CD4-positive, alpha-beta T cell (primary cell): ENCODE measurements around the gene NIN. TPM values are rescaled to one million over a fixed set of nuclear protein-coding genes. Genes with fewer than 3 reads are reported as not detected.
A peak's percentile ranks its signal among the peaks of the same experiment; 100 is the strongest.

Experiments
- ATAC-seq: fragments of 200-7000 bp; cut with Tn5 transposase; one replicate; pipeline ENCODE4 v1.10.0; 2022; ENCODE audit warnings: mild to moderate bottlenecking; ENCODE audit not compliant: poor library complexity
- CTCF ChIA-PET: fragments of 350-600 bp; sonication (Branson Sonifier 250); formaldehyde crosslinking; loops from one replicate; lab custom pipeline; 2021; ENCODE audit warnings: antibody characterized with exemption, inconsistent platforms; lab: Charles Lee
- POLR2A ChIA-PET: fragments of 350-600 bp; sonication (Branson Sonifier 250); formaldehyde crosslinking; loops from one replicate; lab custom pipeline; 2021; ENCODE audit warnings: antibody characterized with exemption, inconsistent platforms; lab: Charles Lee
- DNase-seq, 14 experiments: peaks; one replicate each; pipeline ENCODE4 v3.0.0-alpha.2; 2013 to 2020; ENCODE audit warnings: mixed read lengths in 2 of 14
- H3K27ac ChIP-seq, 2 donors: one replicate each; pipeline versions ENCODE4 v1.5.1 to v1.7.0; 2013; ENCODE audit warnings: low read length in 2 of 2, low read depth in 1 of 2, mild to moderate bottlenecking in 1 of 2
- H3K27me3 ChIP-seq, 2 experiments: 1 replicate in 1 of 2; 2 replicates in 1 of 2; pipeline versions ENCODE4 v1.6.1 to v1.7.0; 2013; ENCODE audit warnings: low read length in 2 of 2, control low read depth in 1 of 2, mild to moderate bottlenecking in 1 of 2, moderate library complexity in 1 of 2; ENCODE audit not compliant: insufficient read depth in 2 of 2, control insufficient read depth in 1 of 2
- H3K36me3 ChIP-seq: one replicate; pipeline ENCODE4 v1.6.1; 2013; ENCODE audit warnings: low read length, control low read depth; ENCODE audit not compliant: insufficient read depth
- H3K4me1 ChIP-seq: one replicate; pipeline ENCODE4 v1.6.1; 2013; ENCODE audit warnings: low read length, control low read depth; ENCODE audit not compliant: insufficient read depth
- H3K4me3 ChIP-seq: one replicate; pipeline ENCODE4 v1.5.1; 2013; ENCODE audit warnings: mild to moderate bottlenecking, low read length, moderate library complexity
- H3K9me3 ChIP-seq, 2 experiments: 1 replicate in 1 of 2; 2 replicates in 1 of 2; pipeline versions ENCODE4 v1.6.1 to v1.7.0; 2013; ENCODE audit warnings: low read length in 2 of 2, mild to moderate bottlenecking in 2 of 2, control low read depth in 1 of 2, moderate library complexity in 1 of 2; ENCODE audit not compliant: control insufficient read depth in 1 of 2, insufficient read depth in 1 of 2
- H3K27ac Mint-ChIP-seq: one replicate; pipeline ENCODE4 v1.8.0; 2020; ENCODE audit warnings: mixed read lengths
- H3K27me3 Mint-ChIP-seq: one replicate; pipeline ENCODE4 v1.8.0; 2021; ENCODE audit warnings: mixed read lengths
- H3K36me3 Mint-ChIP-seq: one replicate; pipeline ENCODE4 v1.8.0; 2021; ENCODE audit warnings: low read depth, mixed read lengths
- H3K4me1 Mint-ChIP-seq: one replicate; pipeline ENCODE4 v1.8.0; 2021; ENCODE audit warnings: low read depth, mixed read lengths
- H3K4me3 Mint-ChIP-seq: one replicate; pipeline ENCODE4 v1.8.0; 2020; ENCODE audit warnings: mild to moderate bottlenecking, mixed read lengths
- H3K9me3 Mint-ChIP-seq: one replicate; pipeline ENCODE4 v1.8.0; 2020; ENCODE audit warnings: mixed read lengths
- intact Hi-C, 2 experiments: fragments of 100-400 bp; cut with DNase I in 1 of 2; cut with micrococcal nuclease in 1 of 2; formaldehyde crosslinking; loops; one replicate each; pipeline versions ENCODE4 v1.15.1 to v1.9.0; 2023 to 2025; cut with DNase I, micrococcal nuclease
- total RNA-seq, 174 experiments: library from RNA in 2 of 174; stranded (reverse) in 2 of 174; gene quantifications; one replicate each; pipeline ENCODE4 v1.2.3 and lab custom pipeline; 2021 to 2026
- TF ChIP-seq, protein P1 (sequence below): fragments of 200-600 bp; IDR thresholded peaks from one replicate; pipeline ENCODE4 v1.8.0; 2022; ENCODE audit warnings: antibody characterized with exemption, mild to moderate bottlenecking

Gene NIN
- total RNA-seq, 2 experiments from 2014 or later = 96.8 to 98.5 TPM

GRCh38 chr14:50739186-50739585 is 91.8 kb downstream of the NIN start:
- H3K4me1 Mint-ChIP-seq = no peaks in the 10 kb centered on the region
- Histone ChIP-seq H3K4me1 (no peaks in the 10 kb centered on the region), H3K27ac (no peak overlapping the region), H3K4me3 (no peak overlapping the region), H3K36me3 (peaks cover 85% of the 10 kb centered on the region), H3K9me3 (no peaks in the 10 kb centered on the region), H3K27me3 (no peaks in the 10 kb centered on the region)
- no peak overlapping the region for H3K4me3 Mint-ChIP-seq
- ChIA-PET CTCF (no interaction called here), POLR2A (no interaction called here)
- peak overlapping the region; percentile 56 for H3K27ac Mint-ChIP-seq
- TF ChIP-seq, protein P1, sequence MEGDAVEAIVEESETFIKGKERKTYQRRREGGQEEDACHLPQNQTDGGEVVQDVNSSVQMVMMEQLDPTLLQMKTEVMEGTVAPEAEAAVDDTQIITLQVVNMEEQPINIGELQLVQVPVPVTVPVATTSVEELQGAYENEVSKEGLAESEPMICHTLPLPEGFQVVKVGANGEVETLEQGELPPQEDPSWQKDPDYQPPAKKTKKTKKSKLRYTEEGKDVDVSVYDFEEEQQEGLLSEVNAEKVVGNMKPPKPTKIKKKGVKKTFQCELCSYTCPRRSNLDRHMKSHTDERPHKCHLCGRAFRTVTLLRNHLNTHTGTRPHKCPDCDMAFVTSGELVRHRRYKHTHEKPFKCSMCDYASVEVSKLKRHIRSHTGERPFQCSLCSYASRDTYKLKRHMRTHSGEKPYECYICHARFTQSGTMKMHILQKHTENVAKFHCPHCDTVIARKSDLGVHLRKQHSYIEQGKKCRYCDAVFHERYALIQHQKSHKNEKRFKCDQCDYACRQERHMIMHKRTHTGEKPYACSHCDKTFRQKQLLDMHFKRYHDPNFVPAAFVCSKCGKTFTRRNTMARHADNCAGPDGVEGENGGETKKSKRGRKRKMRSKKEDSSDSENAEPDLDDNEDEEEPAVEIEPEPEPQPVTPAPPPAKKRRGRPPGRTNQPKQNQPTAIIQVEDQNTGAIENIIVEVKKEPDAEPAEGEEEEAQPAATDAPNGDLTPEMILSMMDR = no peak
- H3K27me3 Mint-ChIP-seq = no peaks in the 10 kb centered on the region
- ATAC-seq (no peak), DNase-seq (no peak)
- intact Hi-C loops = no loop called here
- peaks cover 90% of the 10 kb centered on the region for H3K36me3 Mint-ChIP-seq
- H3K9me3 Mint-ChIP-seq = no peaks in the 10 kb centered on the region

DNA sequence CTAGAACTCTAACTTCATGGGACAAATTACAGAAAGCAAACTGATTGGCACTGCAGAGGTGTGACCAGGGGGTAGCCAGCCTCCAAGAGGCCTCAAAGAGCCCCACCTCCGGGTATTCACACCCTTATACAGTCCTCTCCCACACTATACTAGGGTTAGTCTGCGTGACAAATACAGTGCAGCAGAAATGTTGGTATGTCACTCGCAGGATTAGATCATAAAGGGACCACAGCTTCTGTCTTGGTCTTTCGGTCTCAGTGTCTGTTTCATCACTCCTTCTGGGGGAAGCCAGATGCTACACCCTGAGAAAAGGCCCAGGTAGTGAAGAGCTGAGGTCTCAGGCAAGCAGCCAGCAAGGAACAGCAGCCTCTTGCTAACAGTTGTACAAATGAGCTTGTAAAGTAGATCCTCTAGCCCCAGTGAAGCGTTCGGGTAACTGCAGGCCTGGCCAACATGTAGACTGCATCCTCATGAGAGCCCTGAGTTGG is 94.0 kb downstream of the NIN start:
- no peak overlapping the region for H3K4me3 Mint-ChIP-seq
- H3K27ac Mint-ChIP-seq = no peak overlapping the region
- ChIA-PET POLR2A (interaction anchor here (1.9 kb wide), 1 partner anchor 8 kb away, joined by 7 read pairs; no protein-coding TSS in a partner anchor), CTCF (interaction anchor here (0.7 to 1.4 kb wide), 2 partner anchors 124 to 1505 kb away, joined by 3 to 5 read pairs; no protein-coding TSS in a partner anchor)
- H3K4me1 Mint-ChIP-seq = no peaks in the 10 kb centered on the region
- H3K4me3 ChIP-seq = no peak overlapping the region
- H3K27me3 ChIP-seq = no peaks in the 10 kb centered on the region
- intact Hi-C loops = no loop called here
- DNase-seq (peak in 1 of 14 experiments; percentile 20), ATAC-seq (no peak)
- no peaks in the 10 kb centered on the region for H3K9me3 Mint-ChIP-seq
- H3K4me1 ChIP-seq = no peaks in the 10 kb centered on the region
- peaks cover 83% of the 10 kb centered on the region for H3K36me3 ChIP-seq
- H3K27me3 Mint-ChIP-seq = no peaks in the 10 kb centered on the region
- H3K27ac ChIP-seq = no peak overlapping the region
- TF ChIP-seq, protein P1 = no peak
- H3K9me3 ChIP-seq = no peaks in the 10 kb centered on the region
- peaks cover 95% of the 10 kb centered on the region for H3K36me3 Mint-ChIP-seq

DNA sequence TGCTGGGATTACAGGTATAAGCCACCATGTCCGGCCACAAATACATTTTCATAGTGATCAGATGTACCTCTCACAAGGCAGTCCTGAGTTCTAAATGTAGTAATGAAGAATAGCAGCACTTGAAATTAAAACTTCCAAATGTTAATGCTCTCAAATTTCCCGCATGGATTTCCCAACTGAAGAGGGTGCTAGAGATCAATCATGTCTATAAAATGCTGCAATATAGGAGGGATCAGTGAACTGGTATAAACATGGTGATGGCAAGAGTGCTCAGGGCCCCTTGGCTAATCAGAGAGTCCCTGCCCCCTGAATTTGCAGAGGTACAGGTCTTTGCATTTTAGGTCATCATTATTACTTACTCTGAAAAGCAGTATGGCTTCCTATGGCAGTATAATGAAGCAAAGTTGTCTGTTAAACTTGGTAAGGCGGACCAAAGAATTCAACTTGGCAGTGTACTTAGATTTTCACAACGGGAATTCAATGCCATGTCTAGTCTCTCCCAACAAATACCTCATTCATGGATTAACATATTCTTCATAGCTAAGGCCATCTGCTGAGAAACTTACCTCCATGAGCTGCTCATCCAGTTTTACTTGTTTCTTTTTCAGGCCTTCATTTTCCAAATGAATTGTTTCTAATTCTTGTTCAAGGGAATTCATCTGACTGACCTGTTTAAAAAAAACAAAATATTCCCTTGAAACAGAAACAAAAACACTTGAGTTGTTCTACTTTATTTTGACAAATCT is 95.8 kb downstream of the NIN start:
- H3K4me3 Mint-ChIP-seq = no peak overlapping the region
- Histone ChIP-seq H3K27me3 (no peaks in the 10 kb centered on the region), H3K27ac (no peak overlapping the region), H3K4me3 (no peak overlapping the region), H3K9me3 (peaks cover 0 to 2% of the 10 kb centered on the region in 2 experiments), H3K4me1 (no peaks in the 10 kb centered on the region), H3K36me3 (peaks cover 88% of the 10 kb centered on the region)
- no peak for ATAC-seq
- peaks cover 2% of the 10 kb centered on the region for H3K9me3 Mint-ChIP-seq
- intact Hi-C loops = no loop called here
- H3K36me3 Mint-ChIP-seq = peaks cover 96% of the 10 kb centered on the region
- no peaks in the 10 kb centered on the region for H3K27me3 Mint-ChIP-seq
- H3K4me1 Mint-ChIP-seq = no peaks in the 10 kb centered on the region
- H3K27ac Mint-ChIP-seq = no peak overlapping the region
- CTCF ChIA-PET = no interaction called here
- POLR2A ChIA-PET = no interaction called here
- DNase-seq = no peak
- TF ChIP-seq, protein P1 = no peak
